IMR-90 (cell line): ENCODE results near the gene CGB5. TPM values are rescaled to one million over a fixed set of nuclear protein-coding genes. Genes with fewer than 3 reads are reported as not detected.

Experiments
- ATAC-seq: fragments of 200-7000 bp; cut with Tn5 transposase; 2 replicates; pipeline ENCODE4 v1.9.1; 2020; ENCODE audit warnings: low read depth, mild to moderate bottlenecking, moderate library complexity
- BruUV-seq: library from RNA; stranded (reverse); fragments of 400-500 nt; replicated peaks from 2 replicates; lab custom pipeline; 2021; lab: Mats Ljungman, UMichigan
- CTCF ChIA-PET: fragments of 300-600 bp; formaldehyde crosslinking; extraction: SDS; loops from one replicate; lab custom pipeline; 2021; ENCODE audit warnings: antibody characterized with exemption; lab: Yijun Ruan, JAX
- POLR2A ChIA-PET: fragments of 300-600 bp; sonication (Branson Sonifier 250); formaldehyde crosslinking; loops from one replicate; lab custom pipeline; 2022; ENCODE audit warnings: antibody characterized with exemption; ENCODE audit not compliant: unreplicated experiment; lab: Charles Lee
- DNase-seq: peaks from one replicate; pipeline ENCODE4 v3.0.0; 2013
- H2AFZ ChIP-seq: replicated peaks from 2 replicates; pipeline ENCODE3; 2013; ENCODE audit warnings: low read length, mild to moderate bottlenecking; ENCODE audit not compliant: poor library complexity
- H2AK5ac ChIP-seq: 2 replicates; pipeline ENCODE4 v1.6.1; 2013; ENCODE audit warnings: low read depth, low read length, inconsistent platforms
- H2AK9ac ChIP-seq: replicated peaks from 2 replicates; pipeline ENCODE3; 2013; ENCODE audit warnings: mild to moderate bottlenecking, low read depth, low read length, moderate library complexity; ENCODE audit not compliant: poor library complexity
- H2BK120ac ChIP-seq: 2 replicates; pipeline ENCODE4 v1.6.1; 2013; ENCODE audit warnings: low read depth, low read length, inconsistent platforms
- H2BK15ac ChIP-seq: 3 replicates; pipeline ENCODE4 v1.6.1; 2013; ENCODE audit warnings: low read depth, low read length, inconsistent platforms
- H2BK20ac ChIP-seq: 2 replicates; pipeline ENCODE4 v1.6.1; 2013; ENCODE audit warnings: low read depth, mild to moderate bottlenecking, inconsistent platforms, low read length, moderate library complexity
- H2BK5ac ChIP-seq: 2 replicates; pipeline ENCODE4 v1.6.1; 2013; ENCODE audit warnings: mild to moderate bottlenecking, low read depth, low read length, inconsistent platforms; ENCODE audit not compliant: poor library complexity, severe bottlenecking
- H3K14ac ChIP-seq: replicated peaks from 2 replicates; pipeline ENCODE4 v1.6.1; 2013; ENCODE audit warnings: low read depth, low read length, inconsistent platforms
- H3K18ac ChIP-seq: 2 replicates; pipeline ENCODE4 v1.6.1; 2013; ENCODE audit warnings: low read depth, low read length, control low read depth
- H3K23ac ChIP-seq: 2 replicates; pipeline ENCODE4 v1.6.1; 2013; ENCODE audit warnings: low read depth, low read length, inconsistent platforms
- H3K27ac ChIP-seq: 2 replicates; pipeline ENCODE4 v1.5.1; 2013; ENCODE audit warnings: mild to moderate bottlenecking, control low read depth, low read length; ENCODE audit not compliant: insufficient read depth
- H3K27me3 ChIP-seq: 2 replicates; pipeline ENCODE4 v1.6.1; 2013; ENCODE audit warnings: low read length; ENCODE audit not compliant: control insufficient read depth, insufficient read depth
- H3K36me3 ChIP-seq: 2 replicates; pipeline ENCODE4 v1.6.1; 2013; ENCODE audit warnings: low read length, mixed read lengths; ENCODE audit not compliant: control insufficient read depth, insufficient read depth
- H3K4ac ChIP-seq: 2 replicates; pipeline ENCODE4 v1.6.1; 2013; ENCODE audit warnings: low read depth, low read length, inconsistent platforms
- H3K4me1 ChIP-seq: 2 replicates; pipeline ENCODE4 v1.6.1; 2013; ENCODE audit warnings: low read length, mixed read lengths; ENCODE audit not compliant: control insufficient read depth, insufficient read depth
- H3K4me2 ChIP-seq: 2 replicates; pipeline ENCODE4 v1.6.1; 2013; ENCODE audit warnings: low read depth, mild to moderate bottlenecking, control low read depth, low read length, moderate library complexity
- H3K4me3 ChIP-seq: 2 replicates; pipeline ENCODE4 v1.5.1; 2013; ENCODE audit warnings: low read depth, mild to moderate bottlenecking, control low read depth, low read length, moderate library complexity; ENCODE audit not compliant: insufficient read depth
- H3K56ac ChIP-seq: 2 replicates; pipeline ENCODE4 v1.6.1; 2013; ENCODE audit warnings: low read length, inconsistent platforms; ENCODE audit not compliant: insufficient read depth; ENCODE audit errors: extremely low read depth
- H3K79me1 ChIP-seq, 2 experiments: 2 replicates each; pipeline ENCODE4 v1.6.1; 2013; ENCODE audit warnings: low read length in 2 of 2, inconsistent platforms in 1 of 2, low read depth in 1 of 2
- H3K9ac ChIP-seq: 2 replicates; pipeline ENCODE4 v1.6.1; 2013; ENCODE audit warnings: low read depth, low read length, control low read depth
- H3K9me1 ChIP-seq: 2 replicates; pipeline ENCODE4 v1.6.1; 2013; ENCODE audit warnings: low read length, inconsistent platforms; ENCODE audit not compliant: insufficient read depth
- H3K9me3 ChIP-seq: 2 replicates; pipeline ENCODE4 v1.6.1; 2013; ENCODE audit warnings: low read length; ENCODE audit not compliant: control insufficient read depth, insufficient read depth
- H4K20me1 ChIP-seq: 2 replicates; pipeline ENCODE4 v1.6.1; 2013; ENCODE audit warnings: low read length, inconsistent platforms; ENCODE audit not compliant: insufficient read depth
- H4K5ac ChIP-seq: 2 replicates; pipeline ENCODE4 v1.6.1; 2013; ENCODE audit warnings: mild to moderate bottlenecking, low read depth, low read length, control low read depth
- H4K8ac ChIP-seq, 2 experiments: 2 replicates each; pipeline ENCODE4 v1.6.1; 2013; ENCODE audit warnings: low read depth in 2 of 2, low read length in 2 of 2, control low read depth in 1 of 2, inconsistent platforms in 1 of 2
- H4K91ac ChIP-seq: 2 replicates; pipeline ENCODE4 v1.6.1; 2013; ENCODE audit warnings: low read depth, low read length, inconsistent platforms; ENCODE audit not compliant: insufficient read depth
- FOS ChIP-seq: fragments of 150-350 bp; IDR thresholded peaks from 2 replicates; pipeline ENCODE4 v1.6.1; 2016; ENCODE audit warnings: low read depth, low read length
- POLR2A ChIP-seq: IDR thresholded peaks from 2 replicates; pipeline ENCODE4 v1.6.1; 2012; ENCODE audit warnings: mild to moderate bottlenecking, low read depth, low read length
- WGBS, 2 experiments: methylation state at CpG; one replicate each; pipeline versions ENCODE4 v1.1.5 to v1.1.7; 2013; ENCODE audit warnings: missing lambda C conversion rate in 2 of 2; ENCODE audit not compliant: insufficient read length in 1 of 2; ENCODE audit errors: extremely low coverage in 2 of 2; 5-methylcytosine and 5-hydroxymethylcytosine counted together
- dilution Hi-C: fragments of 300-500 bp; cut with HindIII; formaldehyde crosslinking; loops from one replicate; pipeline ENCODE4 v1.14.3; 2018; ENCODE audit warnings: low sequenced_read_pairs; ENCODE audit not compliant: unreplicated experiment
- in situ Hi-C: fragments of 300-500 bp; cut with MboI; formaldehyde crosslinking; loops from 3 replicates; pipeline ENCODE4 v1.14.3; 2019; ENCODE audit warnings: low sequenced_read_pairs, inconsistent platforms, mixed read lengths
- intact Hi-C: fragments of 100-400 bp; cut with micrococcal nuclease; formaldehyde crosslinking; loops from 2 replicates; pipeline ENCODE4 v1.10.0; 2022
- microRNA-seq, 2 experiments: library from miRNA; stranded (forward) in 1 of 2; unstranded in 1 of 2; fragments of 10-50 nt in 1 of 2; fragments of <30 nt in 1 of 2; gene quantifications in 1 of 2; microRNA quantifications in 1 of 2; one replicate each; pipeline versions ENCODE3 to v1.1.0; 2013 to 2020; ENCODE audit not compliant: insufficient read depth in 1 of 2, insufficient read length in 1 of 2, unreplicated experiment in 1 of 2
- polyA plus RNA-seq, 3 experiments: library from polyadenylated mRNA; depleted of rRNA; stranded (reverse); fragments of >200 nt; gene quantifications; 2 replicates each; pipeline ENCODE4 v1.2.3, GENCODE V29; 2012; ENCODE audit warnings: low replicate concordance in 1 of 3
- small RNA-seq, 5 experiments: library from RNA; depleted of rRNA; stranded (forward); fragments of <200 nt; gene quantifications; one replicate each; pipeline ENCODE3, GENCODE V24; 2012
- total RNA-seq: library from RNA; depleted of rRNA; stranded (reverse); fragments of >200 nt; gene quantifications from 2 replicates; pipeline ENCODE4 v1.2.3, GENCODE V29; 2012; rRNA removed

CGB5 gene
- total and polyA plus RNA-seq, 2 of the 4 experiments (the other 2 are of a cell fraction) = not detected

DNA sequence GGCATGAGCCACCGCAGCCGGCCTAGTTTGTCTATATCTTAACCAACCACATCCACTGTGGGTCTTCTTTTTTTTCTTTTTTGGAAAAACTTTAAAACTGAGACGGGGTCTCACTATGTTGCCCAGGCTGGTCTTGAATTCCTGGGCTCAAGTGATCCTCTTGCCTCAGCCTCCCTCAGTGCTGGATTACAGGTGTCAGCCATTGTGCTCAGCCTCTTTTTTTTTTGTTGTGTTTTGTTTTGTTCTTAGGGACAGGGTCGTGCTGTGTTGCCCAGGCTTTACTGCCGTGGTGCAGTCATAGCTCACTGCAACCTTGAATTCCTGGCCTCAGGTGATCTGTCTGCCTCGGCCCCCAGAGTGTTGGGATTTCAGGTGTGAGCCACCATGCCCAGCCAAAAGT is 49.0 kb downstream of the CGB5 start:
- Histone ChIP-seq H3K27ac (no peak overlapping the region), H2BK120ac (no peak overlapping the region), H3K4me1 (no peaks in the 10 kb centered on the region), H3K9ac (no peak overlapping the region), H2BK5ac (no peak overlapping the region), H3K18ac (no peak overlapping the region), H3K4me2 (no peak overlapping the region), H2AK5ac (no peak overlapping the region), H3K14ac (no peak overlapping the region), H2AK9ac (no peak overlapping the region), H3K56ac (no peak overlapping the region), H3K79me1 (peaks cover 34 to 62% of the 10 kb centered on the region in 2 experiments), H3K9me1 (no peaks in the 10 kb centered on the region), H3K4ac (no peak overlapping the region), H3K36me3 (peaks cover 69% of the 10 kb centered on the region), H4K20me1 (peaks cover 77% of the 10 kb centered on the region), H3K4me3 (no peak overlapping the region), H2AFZ (no peak overlapping the region), H2BK15ac (no peak overlapping the region), H3K9me3 (no peaks in the 10 kb centered on the region), H2BK20ac (no peak overlapping the region), H4K8ac (no peak overlapping the region), H4K91ac (no peak overlapping the region), H3K23ac (no peak overlapping the region), H4K5ac (no peak overlapping the region), H3K27me3 (no peaks in the 10 kb centered on the region)
- BruUV-seq = no TSS peak
- TF ChIP-seq FOS (no peak), POLR2A (no peak)
- DNase-seq (no peak), ATAC-seq (no peak)
- CTCF ChIA-PET = no interaction called here
- POLR2A ChIA-PET = no interaction called here
- in situ Hi-C loops = no loop called here
- 100% methylated on average over 5 of the region's 6 CpGs; no CpG with 5 or more reads in 1 of the 2 experiments for WGBS, 2 experiments
- intact Hi-C loops = no loop called here
- dilution Hi-C loops = no loop called here

Small RNA genes lying within 50 kb of the gene (microRNA-seq; reads per million reads assigned to microRNA genes)
- gene MIR6798 (ENCODE audit: insufficient read depth in 1 of 2, insufficient read length in 1 of 2, unreplicated experiment in 1 of 2) (0 reads per million in 2 experiments), gene RN7SL708P (ENCODE audit: insufficient read depth, insufficient read length) (not detected)

Small RNA genes lying within 50 kb of the gene (small RNA-seq; reads per million reads assigned to genes)
- 0 reads per million in 5 experiments for gene MIR6798
- 0 reads per million in 5 experiments for gene RN7SL708P

Other genes starting within 250 kb of the CGB5 start
- 20.1 and 21.7 TPM in 2 replicates for gene BCAT2, start 232.8 kb upstream of the CGB5 start, total RNA-seq
- 42.2 and 45.3 TPM in 2 replicates for gene BCAT2, start 232.8 kb upstream of the CGB5 start, polyA plus RNA-seq (2012; rRNA removed)
- 0.54 and 0.56 TPM in 2 replicates for gene HSD17B14, start 207.4 kb upstream of the CGB5 start, total RNA-seq
- 4.5 and 5.6 TPM in 2 replicates for gene HSD17B14, start 207.4 kb upstream of the CGB5 start, polyA plus RNA-seq (2012; rRNA removed)
- gene PLEKHA4, start 175.2 kb upstream of the CGB5 start, total RNA-seq = 4.2 and 4.5 TPM in 2 replicates
- 14.4 and 17.2 TPM in 2 replicates for gene PLEKHA4, start 175.2 kb upstream of the CGB5 start, polyA plus RNA-seq (2012; rRNA removed)
- 26.7 and 39.4 TPM in 2 replicates for gene PPP1R15A, start 171.4 kb upstream of the CGB5 start, total RNA-seq
- 87.7 and 104 TPM in 2 replicates for gene PPP1R15A, start 171.4 kb upstream of the CGB5 start, polyA plus RNA-seq (2012; rRNA removed)
- under 0.01 TPM in 1 of 2 replicates, not detected in the other for gene TULP2, start 145.1 kb upstream of the CGB5 start, total RNA-seq
- 0.20 and 0.26 TPM in 2 replicates for gene TULP2, start 145.1 kb upstream of the CGB5 start, polyA plus RNA-seq (2012; rRNA removed)
- gene NUCB1, start 143.5 kb upstream of the CGB5 start, total RNA-seq = 37.3 and 39.2 TPM in 2 replicates
- 253 and 261 TPM in 2 replicates for gene NUCB1, start 143.5 kb upstream of the CGB5 start, polyA plus RNA-seq (2012; rRNA removed)
- gene DHDH, start 110.1 kb upstream of the CGB5 start, total RNA-seq = 0.28 and 0.36 TPM in 2 replicates
- gene DHDH, start 110.1 kb upstream of the CGB5 start, polyA plus RNA-seq (2012; rRNA removed) = 0.33 and 0.53 TPM in 2 replicates
- 23.3 and 26.1 TPM in 2 replicates for gene BAX, start 89.0 kb upstream of the CGB5 start, total RNA-seq
- 169 and 181 TPM in 2 replicates for gene BAX, start 89.0 kb upstream of the CGB5 start, polyA plus RNA-seq (2012; rRNA removed)
- 913 and 1,057 TPM in 2 replicates for gene FTL, start 78.5 kb upstream of the CGB5 start, total RNA-seq
- gene FTL, start 78.5 kb upstream of the CGB5 start, polyA plus RNA-seq (2012; rRNA removed) = 2,766 and 2,944 TPM in 2 replicates
- 36.1 and 38.7 TPM in 2 replicates for gene GYS1, start 50.5 kb upstream of the CGB5 start, total RNA-seq
- 72.2 and 74.8 TPM in 2 replicates for gene GYS1, start 50.5 kb upstream of the CGB5 start, polyA plus RNA-seq (2012; rRNA removed)
- gene RUVBL2, start 50.0 kb upstream of the CGB5 start, total RNA-seq = 354 and 391 TPM in 2 replicates
- 196 and 225 TPM in 2 replicates for gene RUVBL2, start 50.0 kb upstream of the CGB5 start, polyA plus RNA-seq (2012; rRNA removed)
- gene LHB, start 26.8 kb upstream of the CGB5 start, total RNA-seq = not detected in 2 replicates
- gene LHB, start 26.8 kb upstream of the CGB5 start, polyA plus RNA-seq (2012; rRNA removed) = not detected in 2 replicates
- gene CGB3, start 19.5 kb upstream of the CGB5 start, total RNA-seq = not detected in 2 replicates
- gene CGB3, start 19.5 kb upstream of the CGB5 start, polyA plus RNA-seq (2012; rRNA removed) = not detected in 2 replicates
- gene CGB2, start 12.0 kb upstream of the CGB5 start, total RNA-seq = not detected in 2 replicates
- not detected in 2 replicates for gene CGB2, start 12.0 kb upstream of the CGB5 start, polyA plus RNA-seq (2012; rRNA removed)
- gene CGB1, start 7.0 kb upstream of the CGB5 start, total RNA-seq = not detected in 2 replicates
- gene CGB1, start 7.0 kb upstream of the CGB5 start, polyA plus RNA-seq (2012; rRNA removed) = not detected in 2 replicates
- not detected in 2 replicates for gene CGB8, start 5.3 kb downstream of the CGB5 start, total RNA-seq
- 0.47 and 0.48 TPM in 2 replicates for gene CGB8, start 5.3 kb downstream of the CGB5 start, polyA plus RNA-seq (2012; rRNA removed)
- gene CGB7, start 13.9 kb downstream of the CGB5 start, total RNA-seq = not detected in 2 replicates
- gene CGB7, start 13.9 kb downstream of the CGB5 start, polyA plus RNA-seq (2012; rRNA removed) = 1.7 and 1.9 TPM in 2 replicates
- gene NTF4, start 21.0 kb downstream of the CGB5 start, total RNA-seq = 0.18 TPM in 1 of 2 replicates, not detected in the other
- gene NTF4, start 21.0 kb downstream of the CGB5 start, polyA plus RNA-seq (2012; rRNA removed) = 0.09 and 0.11 TPM in 2 replicates
- gene KCNA7, start 28.9 kb downstream of the CGB5 start, total RNA-seq = not detected in 2 replicates
- 0.02 TPM in 1 of 2 replicates, not detected in the other for gene KCNA7, start 28.9 kb downstream of the CGB5 start, polyA plus RNA-seq (2012; rRNA removed)
- 72.8 and 81.4 TPM in 2 replicates for gene SNRNP70, start 41.6 kb downstream of the CGB5 start, total RNA-seq
- 200 and 344 TPM in 2 replicates for gene SNRNP70, start 41.6 kb downstream of the CGB5 start, polyA plus RNA-seq (2012; rRNA removed)
- gene LIN7B, start 70.5 kb downstream of the CGB5 start, total RNA-seq = 2.8 and 3.8 TPM in 2 replicates
- 8.0 and 9.9 TPM in 2 replicates for gene LIN7B, start 70.5 kb downstream of the CGB5 start, polyA plus RNA-seq (2012; rRNA removed)
- gene C19orf73, start 75.3 kb downstream of the CGB5 start, total RNA-seq = 0.28 TPM in 1 of 2 replicates, not detected in the other
- gene C19orf73, start 75.3 kb downstream of the CGB5 start, polyA plus RNA-seq (2012; rRNA removed) = 1.2 and 2.0 TPM in 2 replicates
- 0.83 and 0.90 TPM in 2 replicates for gene PPFIA3, start 75.7 kb downstream of the CGB5 start, total RNA-seq
- 1.9 and 2.4 TPM in 2 replicates for gene PPFIA3, start 75.7 kb downstream of the CGB5 start, polyA plus RNA-seq (2012; rRNA removed)
- gene HRC, start 111.5 kb downstream of the CGB5 start, total RNA-seq = not detected in 2 replicates
- gene HRC, start 111.5 kb downstream of the CGB5 start, polyA plus RNA-seq (2012; rRNA removed) = 0.03 TPM in 1 of 2 replicates, not detected in the other
- 1.9 and 2.2 TPM in 2 replicates for gene TRPM4, start 113.9 kb downstream of the CGB5 start, total RNA-seq
- gene TRPM4, start 113.9 kb downstream of the CGB5 start, polyA plus RNA-seq (2012; rRNA removed) = 17.4 and 19.7 TPM in 2 replicates